HCT116 (cell line): Measurements from ENCODE around the gene THSD7A.

Experiments used
- CTCF ChIP-seq, 3 experiments: fragments of 200-600 bp in 1 of 3; sonication (generic) in 1 of 3; IDR thresholded peaks in 2 of 3; conservative IDR thresholded peaks in 1 of 3; 2 replicates each; pipeline ENCODE4 v1.5.1; 2012 to 2017; ENCODE audit warnings: low read depth in 2 of 3, low read length in 2 of 3, antibody characterized with exemption in 1 of 3, borderline replicate concordance in 1 of 3, control low read depth in 1 of 3, mild to moderate bottlenecking in 1 of 3, mixed read lengths in 1 of 3, mixed run types in 1 of 3, moderate library complexity in 1 of 3; ENCODE audit not compliant: insufficient read depth in 1 of 3
- EZH2 ChIP-seq: fragments of 200-600 bp; sonication (generic); IDR thresholded peaks from 2 replicates; pipeline ENCODE4 v1.6.1; 2017; ENCODE audit warnings: antibody characterized with exemption, mixed run types
- POLR2A ChIP-seq: IDR thresholded peaks from 2 replicates; pipeline ENCODE4 v1.7.0; 2011; ENCODE audit warnings: borderline replicate concordance; ENCODE audit not compliant: insufficient read depth, insufficient read length; ENCODE audit errors: extremely low read depth
- RAD21 ChIP-seq: IDR thresholded peaks from 2 replicates; pipeline ENCODE4 v1.6.1; 2012; ENCODE audit warnings: low read depth, mild to moderate bottlenecking
- REST ChIP-seq: IDR thresholded peaks from 2 replicates; pipeline ENCODE4 v1.6.1; 2012; ENCODE audit warnings: low read depth
- TCF7L2 ChIP-seq: IDR thresholded peaks from 2 replicates; pipeline ENCODE4 v1.7.0; 2011; ENCODE audit warnings: borderline replicate concordance, inconsistent platforms; ENCODE audit not compliant: insufficient read depth, insufficient read length; ENCODE audit errors: extremely low read depth
- ZFX ChIP-seq: fragments of 450-650 bp; IDR thresholded peaks from 2 replicates; pipeline ENCODE4 v1.6.1; 2017

GRCh38 chr7:11332865-11333228 is 499.2 kb downstream of the THSD7A start:
- TF ChIP-seq TCF7L2 (no peak), REST (no peak), CTCF (IDR thresholded peaks at IDR 0.05 in 2 of 3, conservative IDR thresholded peaks at IDR 0.05 in 1 of 3; ENCODE audit: borderline replicate concordance in 1 of 3, insufficient read depth in 1 of 3, low read depth in 2 of 3, low read length in 2 of 3) (no peak), RAD21 (no peak), POLR2A (no peak), ZFX (no peak), EZH2 (no peak)
